HG03196 (cell line): ENCODE data around the gene DDX17.

Experiments used
- ATAC-seq: cut with Tn5 transposase; IDR thresholded peaks from one replicate; pipeline ENCODE4 v1.9.1; 2021; ENCODE audit not compliant: unreplicated experiment

DDX17 gene

GRCh38 chr22:38506118-38506962 lies at the start of gene DDX17:
TSS of gene DDX17 (minus strand) at chr22:38506311.
- ATAC-seq: peak; percentile 90

- no peak for ATAC-seq
These were observed 48.2 kb upstream of the DDX17 start for GRCh38 chr22:38554281-38554680.

- no peak for ATAC-seq
These were observed 43.2 kb upstream of the DDX17 start for GRCh38 chr22:38549101-38549894.

- no peak for ATAC-seq
These were observed 34.6 kb upstream of the DDX17 start for GRCh38 chr22:38540701-38541100.

- ATAC-seq: no peak
These were observed 25.3 kb upstream of the DDX17 start for GRCh38 chr22:38531251-38531938.

GRCh38 chr22:38524429-38524828 lies 18.3 kb upstream of the DDX17 start:
- ATAC-seq: no peak

- ATAC-seq: no peak
These were observed 17.4 kb upstream of the DDX17 start for GRCh38 chr22:38523479-38523878.

- ATAC-seq: no peak
These were observed 16.9 kb upstream of the DDX17 start for GRCh38 chr22:38523029-38523428.

GRCh38 chr22:38519453-38520250 lies 13.5 kb upstream of the DDX17 start:
- ATAC-seq: no peak

GRCh38 chr22:38518620-38519019 lies 12.5 kb upstream of the DDX17 start:
- no peak for ATAC-seq

- ATAC-seq: no peak
These were observed 7.0 kb upstream of the DDX17 start for GRCh38 chr22:38513063-38513462.

- no peak for ATAC-seq
These were observed 4.4 kb upstream of the DDX17 start for GRCh38 chr22:38510416-38510970.

GRCh38 chr22:38505541-38506117 lies 482 bp downstream of the DDX17 start:
- peak; percentile 23 for ATAC-seq

- ATAC-seq: no peak
These were observed 1.2 kb downstream of the DDX17 start for GRCh38 chr22:38504731-38505540.

- no peak for ATAC-seq
These were observed 3.1 kb downstream of the DDX17 start for GRCh38 chr22:38503021-38503420.

GRCh38 chr22:38501797-38502672 lies 4.1 kb downstream of the DDX17 start:
- no peak for ATAC-seq

GRCh38 chr22:38497869-38498268 lies 8.2 kb downstream of the DDX17 start:
- no peak for ATAC-seq

GRCh38 chr22:38494939-38495338 lies 11.2 kb downstream of the DDX17 start:
- ATAC-seq: no peak
